ENCODE data around the gene USP40.

USP40 gene

DNA sequence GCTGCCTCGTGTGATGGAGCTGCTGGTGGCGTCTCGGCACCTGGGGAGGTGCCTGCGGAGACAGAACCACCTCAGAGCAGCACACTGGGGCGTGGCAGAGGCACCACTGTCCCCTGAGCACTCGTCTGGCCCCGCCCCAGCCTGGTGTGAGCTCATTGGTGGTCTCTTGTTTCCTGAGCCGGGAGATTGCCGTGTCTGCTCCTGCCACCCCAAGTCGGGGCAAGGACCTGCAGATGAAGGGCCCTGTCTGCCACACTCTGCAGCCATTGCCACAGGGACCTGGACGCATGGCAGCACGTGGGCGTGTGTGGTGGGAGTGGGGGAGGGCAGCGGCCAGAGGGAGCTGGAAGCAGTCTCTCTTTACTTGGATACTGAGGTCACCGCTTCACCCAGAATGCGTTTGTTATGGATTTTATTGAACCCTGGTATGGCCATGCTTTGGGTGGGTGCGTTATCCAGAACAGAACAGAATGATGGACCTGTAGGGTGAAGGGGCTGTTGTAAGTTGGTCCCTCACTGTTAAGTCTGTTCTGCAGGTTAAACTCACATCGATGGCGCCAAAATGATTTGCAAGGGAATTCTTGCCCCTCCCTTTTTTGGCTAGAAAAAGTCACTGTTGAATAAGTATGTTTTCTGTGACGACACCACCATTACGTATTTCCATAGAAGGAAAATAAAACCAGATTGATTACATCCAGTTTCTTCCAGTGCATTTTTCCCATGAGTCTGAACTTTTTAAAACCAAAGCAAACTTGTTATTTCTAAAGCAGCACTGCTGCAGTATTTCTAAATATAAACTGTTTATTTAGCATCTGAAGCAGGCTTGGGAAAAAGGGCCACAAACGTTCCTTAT is 92.0 kb downstream of the USP40 start:
- no peak for DNase-seq (ENCODE audit: low read depth)

DNA sequence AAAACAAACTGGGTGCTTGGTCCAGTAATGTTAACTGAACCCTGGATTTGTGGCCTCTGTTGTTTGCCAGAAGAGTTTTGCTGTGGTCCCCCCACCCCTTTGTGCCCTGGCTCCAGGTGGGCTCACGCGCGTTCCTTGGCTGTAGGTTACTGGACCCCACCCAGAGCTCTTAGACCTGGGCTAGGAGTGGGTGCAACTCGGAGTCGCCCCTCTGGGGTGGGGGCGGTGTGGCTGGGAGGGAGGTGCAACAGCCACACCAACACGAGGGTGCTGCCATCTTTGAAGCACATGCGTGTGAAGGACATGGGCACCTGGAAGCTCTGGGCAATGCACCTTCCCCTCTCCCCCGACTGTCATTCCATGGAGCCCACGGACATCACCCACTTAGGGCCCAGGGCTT is 92.7 kb downstream of the USP40 start:
- no peak for DNase-seq (ENCODE audit: low read depth)

DNA sequence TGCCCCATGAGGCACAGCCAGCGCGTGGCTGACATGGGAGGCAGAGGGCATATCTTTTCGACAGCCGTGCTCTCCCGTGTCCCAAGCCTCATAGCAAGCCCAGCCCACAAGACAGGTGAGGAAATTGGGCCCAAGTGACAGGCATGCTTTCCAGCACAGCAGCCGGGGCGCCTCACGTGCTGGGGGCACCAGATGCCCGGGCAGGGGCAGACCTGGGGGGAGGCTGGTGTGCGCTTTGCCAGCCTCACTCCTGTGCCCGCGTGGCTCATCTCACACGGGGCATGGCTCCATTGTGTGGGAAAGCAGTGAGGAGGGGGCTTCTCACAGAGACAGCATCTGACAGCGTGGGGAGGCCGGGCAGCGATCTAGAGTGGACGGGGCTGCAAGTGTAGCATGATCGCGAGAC is 93.2 kb downstream of the USP40 start:
- no peak for DNase-seq (ENCODE audit: low read depth)

DNA sequence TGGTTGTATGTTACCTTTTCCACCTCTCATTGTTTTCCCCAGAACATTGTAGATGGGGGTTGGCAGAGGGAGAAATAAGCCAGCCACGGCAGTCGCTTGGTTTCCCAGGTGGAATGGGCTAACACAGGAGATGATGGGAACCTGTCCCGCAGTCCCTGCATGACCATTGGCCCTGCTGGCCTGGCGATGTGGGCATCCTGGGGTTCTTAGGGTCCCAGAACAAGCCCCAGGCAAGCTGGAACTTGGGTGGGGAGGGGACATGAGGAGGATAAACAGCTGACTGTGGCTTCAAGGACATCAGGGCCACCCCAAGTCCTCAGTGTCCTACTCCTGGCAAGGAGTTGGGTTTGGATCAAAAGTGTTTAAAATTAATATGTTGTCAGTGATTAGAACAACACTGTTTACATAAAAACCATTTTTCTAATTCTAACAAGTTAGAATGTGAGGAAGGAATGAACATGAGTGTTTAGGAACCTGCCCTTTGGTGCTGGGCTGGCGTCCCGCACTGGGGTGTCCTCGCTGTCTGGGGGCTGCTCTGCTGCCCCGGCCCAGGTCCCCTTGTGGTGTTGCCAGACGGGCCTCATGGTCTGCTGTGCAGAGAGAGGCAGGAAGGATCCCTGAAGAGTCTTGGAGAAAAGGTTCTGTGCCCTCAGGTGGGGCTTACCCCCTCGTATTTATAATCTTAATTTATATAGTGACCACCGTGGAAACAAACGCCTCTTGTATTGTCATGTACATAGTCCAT is 95.1 kb downstream of the USP40 start:
- no peak for DNase-seq (ENCODE audit: low read depth)

DNA sequence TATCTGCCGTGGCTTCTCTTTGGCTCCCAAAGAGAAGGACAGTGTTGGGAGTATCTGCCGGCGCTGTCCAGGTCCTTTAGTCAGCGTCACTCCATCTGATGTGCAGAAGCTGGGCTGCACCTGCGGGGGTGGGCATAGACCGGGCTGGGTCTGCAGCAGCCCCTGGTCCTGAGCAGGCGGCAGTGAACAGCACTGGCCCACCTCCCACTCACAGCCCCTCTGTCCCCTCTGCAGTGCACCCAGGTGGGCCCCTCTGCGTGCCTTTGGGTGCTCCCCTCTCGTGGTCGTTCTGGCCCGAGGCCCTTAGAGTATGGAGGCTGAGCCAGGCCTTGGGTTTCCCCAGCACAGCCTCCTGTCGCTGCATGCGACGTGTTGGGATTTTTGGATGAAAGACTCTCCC is 95.7 kb downstream of the USP40 start:
- DNase-seq (ENCODE audit: low read depth) = no peak

GRCh38 chr2:233470011-233470687 is 96.4 kb downstream of the USP40 start:
- DNase-seq (ENCODE audit: low read depth) = no peak

DNA sequence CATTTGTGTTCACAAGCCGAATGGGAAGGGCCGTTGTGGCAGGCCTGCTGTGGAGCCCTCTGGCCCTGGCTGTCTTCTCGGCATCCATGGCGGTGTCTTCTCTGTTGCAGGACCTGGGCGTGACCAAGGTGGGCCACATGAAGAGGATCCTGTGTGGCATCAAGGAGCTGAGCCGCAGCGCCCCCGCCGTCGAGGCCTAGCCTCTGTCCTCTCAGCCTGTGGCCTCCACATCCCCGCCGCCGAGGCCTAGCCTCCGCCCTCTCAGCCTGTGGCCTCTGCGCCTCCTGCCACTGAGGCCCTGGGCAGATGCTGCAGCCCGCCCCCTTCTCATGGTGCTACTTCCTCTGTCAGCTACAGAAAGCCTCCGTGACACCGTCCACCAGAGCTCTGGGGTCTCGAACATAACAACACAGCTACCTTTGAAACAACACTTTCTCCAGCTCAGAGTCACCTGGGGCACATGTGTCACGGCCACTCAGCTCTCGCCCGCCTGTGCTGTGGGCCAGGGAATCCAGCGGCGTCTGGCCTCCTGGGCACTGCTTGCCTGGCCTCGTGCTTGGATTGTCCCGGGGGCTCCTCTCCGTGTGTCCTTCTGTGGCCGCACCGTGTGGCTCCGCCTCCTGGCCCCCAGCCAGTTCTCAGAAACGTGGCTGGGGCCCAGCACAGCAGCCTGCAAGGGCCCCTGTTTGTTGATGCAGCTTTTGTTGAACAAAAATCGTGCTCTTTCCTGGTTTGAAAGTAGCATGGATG is 97.1 kb downstream of the USP40 start:
- no peak for DNase-seq (ENCODE audit: low read depth)

DNA sequence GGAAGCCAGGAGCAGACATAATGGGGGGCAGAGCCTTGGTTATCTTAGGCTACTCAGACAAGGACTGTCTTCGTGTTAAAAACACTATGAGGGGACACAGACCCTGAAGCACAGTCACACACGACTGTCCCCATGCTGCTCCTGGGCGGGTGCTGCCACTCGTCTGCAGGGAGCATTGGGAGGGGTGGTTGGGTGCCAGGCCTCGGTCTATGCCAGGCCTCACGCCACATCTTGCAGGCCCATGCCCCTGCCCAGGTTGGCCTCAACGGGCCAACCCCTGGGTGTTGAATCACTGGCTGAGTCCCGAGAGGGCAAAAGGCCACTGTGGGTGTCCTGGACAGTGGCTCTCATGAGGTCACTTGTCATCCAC is 97.9 kb downstream of the USP40 start:
- DNase-seq (ENCODE audit: low read depth) = no peak

DNA sequence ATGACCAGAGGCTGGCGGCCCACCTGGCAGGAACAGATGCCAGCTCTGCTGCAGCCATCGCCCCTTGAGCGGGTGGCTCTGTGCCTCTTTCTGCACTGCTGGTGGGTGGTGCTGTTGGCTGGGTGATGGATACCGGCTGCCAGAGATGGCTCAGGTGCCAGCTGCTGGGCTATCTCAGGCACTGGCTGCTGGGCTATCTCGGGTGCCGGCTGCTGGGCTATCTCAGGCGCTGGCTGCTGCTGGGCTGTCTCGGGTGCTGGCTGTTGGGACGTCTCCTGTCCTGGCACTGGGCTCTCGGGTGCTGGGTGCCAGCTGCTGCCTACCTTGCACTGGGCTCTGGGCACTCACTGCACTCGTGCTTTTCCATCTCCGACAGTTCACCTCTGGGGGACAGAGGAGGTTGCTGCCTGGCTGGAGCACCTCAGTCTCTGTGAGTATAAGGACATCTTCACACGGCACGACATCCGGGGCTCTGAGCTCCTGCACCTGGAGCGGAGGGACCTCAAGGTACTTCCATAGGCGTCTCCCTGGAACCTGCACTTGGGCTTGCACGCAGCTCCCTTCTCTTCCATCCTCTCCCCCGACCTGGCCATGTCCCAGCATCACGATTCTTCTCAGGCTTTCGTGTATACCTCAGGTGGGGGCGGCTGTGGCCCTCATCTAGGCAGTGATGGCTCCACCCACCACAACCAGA is 98.4 kb downstream of the USP40 start:
- no peak for DNase-seq (ENCODE audit: low read depth)

GRCh38 chr2:233466991-233467603 is 99.5 kb downstream of the USP40 start:
- no peak for DNase-seq (ENCODE audit: low read depth)

DNA sequence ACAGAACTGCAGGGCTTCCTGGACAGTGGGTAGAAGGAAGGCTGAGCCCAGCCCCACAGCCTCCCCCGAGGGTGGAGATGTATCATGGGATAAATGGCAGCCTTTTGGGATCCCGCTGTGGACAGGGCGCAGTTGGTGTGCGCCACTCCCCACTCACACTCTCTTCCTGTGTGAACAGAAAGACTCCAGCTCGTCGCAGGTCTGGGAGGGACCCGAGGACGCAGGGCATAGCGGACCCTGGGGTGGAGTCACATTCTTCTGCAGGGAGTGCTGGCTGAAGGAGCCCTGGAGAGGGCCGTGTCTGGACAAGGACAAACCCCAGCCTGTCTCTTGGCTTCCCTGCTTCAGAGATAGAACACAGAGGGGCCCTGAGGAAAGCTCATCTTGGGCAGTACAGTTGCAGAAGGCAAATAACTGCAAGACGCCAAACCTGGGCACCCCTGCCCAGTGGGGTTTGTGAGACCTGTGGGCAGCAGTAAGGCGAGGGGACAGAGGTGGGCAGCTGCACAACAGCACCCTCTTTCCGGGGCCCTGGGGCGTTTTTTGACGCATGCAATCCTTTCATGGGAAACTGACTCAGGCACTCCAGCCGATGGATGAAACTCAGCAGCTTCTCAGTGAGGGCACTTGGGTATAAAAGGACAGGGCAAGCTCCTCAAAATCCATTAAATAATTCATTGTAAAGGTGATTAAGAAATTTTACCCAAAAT is 101.9 kb downstream of the USP40 start:
- DNase-seq (ENCODE audit: low read depth) = no peak

DNA sequence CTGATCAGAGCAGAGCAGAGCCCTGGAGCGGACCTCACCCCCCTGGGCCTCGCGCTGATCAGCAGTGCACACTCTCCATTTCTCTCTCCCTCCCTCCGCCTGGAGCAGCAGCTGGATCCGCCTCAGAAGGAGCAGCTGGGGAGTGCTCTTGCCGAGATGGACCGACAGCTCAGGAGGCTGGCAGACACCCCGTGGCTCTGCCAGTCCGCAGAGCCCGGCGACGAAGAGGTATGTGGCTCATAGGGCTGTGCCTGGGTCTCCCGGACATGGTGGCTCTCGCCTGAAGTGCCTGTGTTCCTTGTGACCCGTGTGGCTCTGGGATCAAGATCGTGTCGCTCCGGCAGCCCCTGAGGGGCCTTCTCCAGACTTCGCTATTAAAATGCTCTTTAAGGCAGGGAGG is 102.5 kb downstream of the USP40 start:
- no peak for DNase-seq (ENCODE audit: low read depth)

- DNase-seq (ENCODE audit: low read depth) = no peak
These were observed 103.0 kb downstream of the USP40 start for GRCh38 chr2:233463586-233463985.

- DNase-seq (ENCODE audit: low read depth) = no peak
These were observed 103.6 kb downstream of the USP40 start for GRCh38 chr2:233462826-233463470.

GRCh38 chr2:233462202-233462785 is 104.3 kb downstream of the USP40 start:
- DNase-seq (ENCODE audit: low read depth) = no peak

DNA sequence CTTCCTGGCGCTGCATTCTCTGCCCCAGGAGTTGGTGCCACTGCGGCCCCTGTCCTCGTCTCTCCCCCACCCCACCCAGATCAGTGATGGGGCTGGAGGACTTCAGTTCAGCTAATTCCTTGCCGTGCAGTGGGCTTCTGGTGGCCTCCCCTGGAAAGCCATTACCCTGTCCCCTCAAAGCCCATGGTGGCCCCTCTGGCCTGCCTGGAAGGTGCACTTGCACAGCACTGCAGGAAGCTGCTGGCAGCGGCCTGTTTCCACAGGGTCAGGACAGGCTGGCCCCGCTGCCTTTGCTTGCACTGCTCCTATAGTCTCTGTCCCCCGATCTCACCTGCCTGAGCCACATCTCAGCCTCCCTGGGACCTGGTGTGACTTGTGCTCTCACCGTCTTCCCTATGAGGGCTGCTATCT is 105.1 kb downstream of the USP40 start:
- no peak for DNase-seq (ENCODE audit: low read depth)

DNA sequence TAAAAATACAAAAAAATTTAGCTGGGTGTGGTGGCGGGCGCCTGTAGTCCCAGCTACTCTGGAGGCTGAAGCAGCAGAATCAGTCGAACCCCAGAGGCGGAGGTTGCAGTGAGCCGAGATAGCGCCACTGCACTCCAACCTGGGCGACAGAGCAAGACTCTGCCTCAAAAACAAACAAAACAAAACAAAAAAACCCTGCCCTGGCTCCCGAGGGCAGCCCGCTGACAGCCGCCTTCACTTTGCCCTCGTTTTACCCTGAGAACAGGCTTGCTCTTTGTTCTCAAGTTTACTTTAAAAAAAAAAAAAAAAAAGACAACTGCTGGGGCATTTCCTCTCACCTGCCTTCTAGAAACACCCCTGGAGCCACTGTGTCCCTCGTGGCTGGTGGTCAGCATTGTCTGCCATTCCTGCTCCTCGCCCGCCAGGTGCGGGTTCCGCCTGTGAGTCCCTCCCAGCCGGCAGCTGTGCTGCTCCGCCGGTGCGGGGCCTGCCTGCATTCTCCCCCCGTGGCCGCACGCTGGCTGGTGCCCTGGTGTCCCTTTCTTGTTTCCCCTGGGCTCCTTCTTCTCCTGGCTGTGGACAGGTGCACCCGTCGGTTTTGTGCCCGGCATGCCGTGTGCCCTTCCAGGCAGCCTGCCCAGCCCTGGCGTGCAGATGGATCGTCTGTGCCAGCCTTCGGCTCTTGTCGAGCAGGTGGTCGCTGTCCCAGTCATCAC is 105.7 kb downstream of the USP40 start:
- DNase-seq (ENCODE audit: low read depth) = no peak

GRCh38 chr2:233459426-233459825 is 107.2 kb downstream of the USP40 start:
- DNase-seq (ENCODE audit: low read depth) = no peak

DNA sequence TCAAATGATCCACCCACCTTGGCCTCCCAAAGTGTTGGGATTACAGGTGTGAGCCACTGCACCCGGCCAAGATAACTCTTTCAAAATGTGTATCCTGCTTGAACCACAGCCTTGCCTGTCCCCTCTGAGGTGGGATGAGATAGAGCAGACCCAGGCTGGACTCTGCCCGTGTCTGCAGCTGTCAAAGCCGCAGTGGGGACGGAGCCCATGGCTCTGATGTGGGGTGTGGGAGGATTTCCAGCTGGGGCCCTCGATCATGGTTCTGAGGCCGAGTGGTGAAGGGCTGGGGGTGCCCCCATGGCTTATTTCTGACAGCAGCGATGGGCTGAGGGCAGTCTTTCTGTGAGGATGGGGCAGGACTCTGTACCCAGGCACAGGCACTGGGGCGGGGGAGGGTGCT is 107.8 kb downstream of the USP40 start:
- DNase-seq (ENCODE audit: low read depth) = no peak
